Measurements from ENCODE around the gene FAM184A.

FAM184A gene

GRCh38 chr6:118921084-118921483 is 157.4 kb downstream of the FAM184A start:
- no peak for DNase-seq (ENCODE audit: low read depth, low spot score)
- TF ChIP-seq CTCF (IDR thresholded peaks at IDR 0.05; ENCODE audit: low read depth, low read length): no peak
- no peak overlapping the region for H3K4me3 ChIP-seq (ENCODE audit: low read depth, low read length)
- in situ Hi-C loops (cut with HindIII; ENCODE audit: low sequenced_read_pairs): no loop called here

DNA sequence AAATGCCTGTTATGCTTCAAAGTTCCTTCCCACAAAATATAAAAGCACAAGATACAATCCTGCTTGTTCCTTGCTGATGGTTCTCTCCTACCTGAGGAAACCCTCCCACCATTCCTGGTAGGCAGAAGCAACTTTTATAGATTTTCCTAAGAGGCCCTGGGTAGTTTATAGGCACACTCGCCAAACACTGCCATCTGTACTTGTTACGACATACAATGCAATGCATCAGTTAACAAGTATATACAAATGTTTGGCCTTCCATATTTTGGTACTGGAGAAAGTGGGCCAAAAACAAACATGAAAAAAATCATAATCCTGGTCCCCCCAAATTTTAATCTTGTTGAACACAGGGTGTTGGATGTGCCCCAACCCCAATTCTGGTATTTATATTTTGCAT is 160.1 kb downstream of the FAM184A start:
- no peak for TF ChIP-seq CTCF (IDR thresholded peaks at IDR 0.05; ENCODE audit: low read depth, low read length)
- no peak for DNase-seq (ENCODE audit: low read depth, low spot score)
- no peak overlapping the region for H3K4me3 ChIP-seq (ENCODE audit: low read depth, low read length)
- in situ Hi-C loops (cut with HindIII; ENCODE audit: low sequenced_read_pairs): no loop called here

DNA sequence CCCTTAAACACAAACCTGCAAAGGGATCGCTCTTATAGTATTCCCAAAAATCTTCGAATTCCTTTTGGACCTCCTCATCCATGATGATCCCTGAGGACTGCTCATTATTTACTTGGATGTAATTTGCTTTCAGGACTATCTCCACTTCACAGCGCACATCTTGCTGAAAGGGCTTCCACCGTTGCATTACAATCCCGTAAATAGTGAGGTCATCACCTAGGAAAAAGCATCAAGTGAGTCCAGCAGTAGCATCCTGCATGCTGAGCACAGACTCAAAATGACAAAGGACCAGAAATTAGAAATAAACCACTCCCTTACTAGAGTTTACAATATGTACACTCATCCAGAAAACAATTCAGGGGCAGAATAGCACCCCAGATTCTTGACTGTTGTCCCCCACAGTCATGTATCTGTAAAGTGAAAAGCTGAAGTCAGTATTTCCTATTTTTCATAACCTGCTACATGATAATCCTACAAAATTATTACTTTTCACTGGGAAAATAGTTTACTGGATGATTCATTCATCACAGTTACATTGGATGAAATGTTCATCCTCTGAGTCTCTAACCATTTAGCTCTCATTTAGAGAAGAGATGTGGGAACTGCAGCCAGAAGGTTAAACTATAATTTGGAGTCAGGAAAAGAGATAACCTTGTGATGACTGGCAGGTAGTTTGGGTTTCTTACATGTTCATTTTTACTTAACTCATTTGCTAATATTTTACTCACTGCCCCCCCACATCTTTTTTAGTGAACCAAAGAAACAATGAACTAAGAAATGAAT is 160.7 kb downstream of the FAM184A start:
- DNase-seq (ENCODE audit: low read depth, low spot score): no peak
- in situ Hi-C loops (cut with HindIII; ENCODE audit: low sequenced_read_pairs): no loop called here
- H3K4me3 ChIP-seq (ENCODE audit: low read depth, low read length): no peak overlapping the region
- no peak for TF ChIP-seq CTCF (IDR thresholded peaks at IDR 0.05; ENCODE audit: low read depth, low read length)

DNA sequence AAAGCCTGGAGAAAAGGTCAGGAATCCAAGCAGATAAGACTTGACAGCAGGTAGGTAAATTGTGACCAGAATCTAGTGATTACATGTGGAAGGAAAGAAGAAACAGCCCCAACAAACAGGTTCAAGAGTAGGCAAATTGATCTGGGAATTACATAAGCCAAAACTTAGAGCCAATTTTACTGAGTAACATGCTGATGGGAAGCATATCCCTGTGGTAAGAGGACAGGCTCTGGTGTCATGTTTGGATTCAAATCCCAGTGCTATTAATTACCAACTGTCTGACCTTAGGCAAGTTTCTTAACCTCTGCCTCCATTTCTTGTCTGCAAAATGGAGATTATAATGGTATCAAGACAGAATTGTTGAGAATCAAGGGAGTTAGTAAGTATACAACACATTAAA is 163.9 kb downstream of the FAM184A start:
- H3K4me3 ChIP-seq (ENCODE audit: low read depth, low read length): no peak overlapping the region
- in situ Hi-C loops (cut with HindIII; ENCODE audit: low sequenced_read_pairs): no loop called here
- DNase-seq (ENCODE audit: low read depth, low spot score): no peak
- no peak for TF ChIP-seq CTCF (IDR thresholded peaks at IDR 0.05; ENCODE audit: low read depth, low read length)

DNA sequence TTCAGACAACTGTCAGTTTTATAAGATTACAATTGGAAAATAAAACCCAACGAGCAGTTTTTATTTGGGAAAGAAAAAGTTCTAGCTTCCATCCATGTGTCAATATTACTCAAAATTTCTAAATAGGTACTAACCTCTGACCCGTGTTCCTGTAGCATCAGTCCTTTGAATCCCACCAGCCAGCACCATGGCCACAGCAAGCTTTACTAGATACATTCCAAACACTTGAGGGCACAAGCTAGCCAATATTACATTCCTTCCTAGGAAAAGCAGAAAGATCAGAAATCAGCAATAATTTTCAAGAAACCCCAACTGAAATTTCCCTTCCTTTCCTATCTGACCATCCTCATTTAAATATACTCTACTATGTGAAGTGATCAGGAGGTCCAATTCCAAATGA is 165.3 kb downstream of the FAM184A start:
- H3K4me3 ChIP-seq (ENCODE audit: low read depth, low read length): no peak overlapping the region
- DNase-seq (ENCODE audit: low read depth, low spot score): no peak
- TF ChIP-seq CTCF (IDR thresholded peaks at IDR 0.05; ENCODE audit: low read depth, low read length): no peak
- in situ Hi-C loops (cut with HindIII; ENCODE audit: low sequenced_read_pairs): no loop called here

DNA sequence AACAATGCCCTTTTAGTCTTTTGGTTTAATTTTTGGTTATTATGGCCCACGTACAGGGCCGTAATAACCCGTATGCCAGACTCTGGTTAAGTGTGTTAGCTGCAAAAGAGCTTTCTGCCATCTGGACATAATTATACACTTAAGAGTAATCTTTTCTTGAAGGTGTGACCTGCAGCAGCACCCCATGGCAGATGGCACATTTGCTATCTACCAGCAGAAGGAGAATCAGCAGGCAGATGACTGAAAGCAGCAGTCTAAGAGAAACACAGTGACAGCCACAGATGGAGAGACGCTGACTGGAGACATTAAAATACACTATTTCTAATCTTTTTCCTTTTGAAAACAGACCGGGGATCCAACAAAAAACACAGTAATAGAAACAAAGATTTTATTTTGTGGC is 165.8 kb downstream of the FAM184A start:
- no peak for TF ChIP-seq CTCF (IDR thresholded peaks at IDR 0.05; ENCODE audit: low read depth, low read length)
- DNase-seq (ENCODE audit: low read depth, low spot score): no peak
- H3K4me3 ChIP-seq (ENCODE audit: low read depth, low read length): no peak overlapping the region
- in situ Hi-C loops (cut with HindIII; ENCODE audit: low sequenced_read_pairs): no loop called here
